SK-N-SH (cell line): Measurements from ENCODE around the gene SOX11. TPM values are rescaled to one million over a fixed set of nuclear protein-coding genes. Genes with fewer than 3 reads are reported as not detected.

Source experiments
- CTCF ChIA-PET: fragments of 300-600, 350-600 bp; formaldehyde crosslinking; extraction: SDS; loops from one replicate; lab custom pipeline; 2021; lab: Yijun Ruan, JAX
- POLR2A ChIA-PET: fragments of 350-600 bp; sonication (Branson Sonifier 250); formaldehyde crosslinking; extraction: SDS; loops from one replicate; lab custom pipeline; 2020; ENCODE audit warnings: antibody characterized with exemption, inconsistent platforms; lab: Yijun Ruan, JAX
- DNase-seq: peaks from one replicate; pipeline ENCODE4 v3.0.0; 2012
- H2AFZ ChIP-seq: fragments of 200-600 bp; sonication (generic); 2 replicates; pipeline ENCODE4 v1.8.1; 2016; ENCODE audit warnings: antibody characterized with exemption, mild to moderate bottlenecking, low read depth
- H3F3A ChIP-seq: fragments of 200-600 bp; sonication (generic); replicated peaks from 2 replicates; pipeline ENCODE3; 2016; ENCODE audit warnings: antibody characterized with exemption, mild to moderate bottlenecking; ENCODE audit not compliant: insufficient read depth
- H3K27ac ChIP-seq, 2 experiments: fragments of 200-500 bp in 1 of 2; fragments of 200-600 bp in 1 of 2; sonication (Bioruptor generic) in 1 of 2; sonication (generic), shearing (Covaris generic) in 1 of 2; 2 replicates each; pipeline versions ENCODE4 v1.5.1 to v1.6.1; 2014 to 2016; ENCODE audit warnings: low read depth in 2 of 2, inconsistent platforms in 1 of 2, low read length in 1 of 2, mild to moderate bottlenecking in 1 of 2, mixed read lengths in 1 of 2
- H3K27me3 ChIP-seq: fragments of 200-600 bp; sonication (generic), shearing (Covaris generic); 2 replicates; pipeline ENCODE4 v1.6.1; 2016; ENCODE audit warnings: mixed run types; ENCODE audit not compliant: insufficient read depth
- H3K36me3 ChIP-seq, 2 experiments: fragments of 200-500 bp in 1 of 2; fragments of 200-600 bp in 1 of 2; sonication (Bioruptor generic) in 1 of 2; sonication (generic) in 1 of 2; replicated peaks in 1 of 2; 2 replicates each; pipeline versions ENCODE3 to v1.5.1; 2014 to 2016; ENCODE audit warnings: low read length in 1 of 2, mild to moderate bottlenecking in 1 of 2; ENCODE audit not compliant: insufficient read depth in 2 of 2, control insufficient read depth in 1 of 2
- H3K4me1 ChIP-seq, 2 experiments: fragments of 200-500 bp in 1 of 2; fragments of 200-600 bp in 1 of 2; sonication (Bioruptor generic) in 1 of 2; sonication (generic), shearing (Covaris generic) in 1 of 2; 2 replicates each; pipeline versions ENCODE4 v1.5.1 to v1.6.1; 2014 to 2016; ENCODE audit warnings: low read depth in 1 of 2, low read length in 1 of 2, mixed run types in 1 of 2; ENCODE audit not compliant: insufficient read depth in 2 of 2, control insufficient read depth in 1 of 2
- H3K4me2 ChIP-seq: fragments of 200-600 bp; sonication (generic), shearing (Covaris generic); 2 replicates; pipeline ENCODE4 v1.6.1; 2017; ENCODE audit warnings: mixed run types
- H3K4me3 ChIP-seq, 2 experiments: fragments of 200-500 bp in 1 of 2; fragments of 200-600 bp in 1 of 2; sonication (Bioruptor generic) in 1 of 2; sonication (generic), shearing (Covaris generic) in 1 of 2; 2 replicates each; pipeline versions ENCODE4 v1.5.1 to v1.8.1; 2014 to 2016; ENCODE audit warnings: low read depth in 2 of 2, inconsistent platforms in 1 of 2, low read length in 1 of 2, mild to moderate bottlenecking in 1 of 2, mixed read lengths in 1 of 2, moderate library complexity in 1 of 2
- H3K79me2 ChIP-seq: fragments of 200-600 bp; sonication (generic); 2 replicates; pipeline ENCODE4 v1.8.1; 2017; ENCODE audit warnings: mild to moderate bottlenecking; ENCODE audit not compliant: insufficient read depth
- H3K9ac ChIP-seq: fragments of 200-600 bp; sonication (generic); 2 replicates; pipeline ENCODE4 v1.6.1; 2017; ENCODE audit warnings: mixed run types
- H3K9me2 ChIP-seq: fragments of 200-600 bp; sonication (generic); 2 replicates; pipeline ENCODE4 v1.6.1; 2017; ENCODE audit warnings: mixed run types
- H3K9me3 ChIP-seq: fragments of 200-600 bp; sonication (generic); 2 replicates; pipeline ENCODE4 v1.6.1; 2017; ENCODE audit warnings: mixed run types, mild to moderate bottlenecking, moderate library complexity
- H4K20me1 ChIP-seq: fragments of 200-600 bp; sonication (generic); 2 replicates; pipeline ENCODE4 v1.6.1; 2017; ENCODE audit warnings: mild to moderate bottlenecking, mixed run types; ENCODE audit not compliant: insufficient read depth
- CHD2 ChIP-seq: fragments of 150-350 bp; IDR thresholded peaks from 2 replicates; pipeline ENCODE4 v1.6.1; 2018; ENCODE audit warnings: low read length; ENCODE audit not compliant: partially characterized antibody
- EP300 ChIP-seq, 2 experiments: IDR thresholded peaks; 2 replicates each; pipeline versions ENCODE4 v1.4.0 to v1.6.1; 2012; ENCODE audit warnings: borderline replicate concordance in 1 of 2, low read depth in 1 of 2, low read length in 1 of 2
- EZH2phosphoT487 ChIP-seq: fragments of 200-600 bp; sonication (generic); IDR thresholded peaks from 2 replicates; pipeline ENCODE4 v1.6.1; 2017; ENCODE audit warnings: low read depth, mixed run types, mild to moderate bottlenecking, antibody characterized with exemption, moderate library complexity, borderline replicate concordance
- FOXM1 ChIP-seq: IDR thresholded peaks from 2 replicates; pipeline ENCODE4 v1.4.0; 2012; ENCODE audit warnings: low read depth, mild to moderate bottlenecking
- GABPA ChIP-seq: IDR thresholded peaks from 2 replicates; pipeline ENCODE4 v1.4.0; 2012; ENCODE audit warnings: low read depth, mild to moderate bottlenecking
- GATA2 ChIP-seq: sonication (generic); formaldehyde crosslinking; IDR thresholded peaks from 2 replicates; pipeline ENCODE4 v1.5.0; 2020; ENCODE audit warnings: mild to moderate bottlenecking, missing genetic modification reagents
- MXI1 ChIP-seq: IDR thresholded peaks from 2 replicates; pipeline ENCODE4 v1.6.1; 2012; ENCODE audit warnings: mild to moderate bottlenecking, low read depth, low read length, improper control_type of control experiment
- NFIC ChIP-seq: IDR thresholded peaks from 2 replicates; pipeline ENCODE4 v1.4.0; 2012; ENCODE audit warnings: borderline replicate concordance
- NRF1 ChIP-seq: IDR thresholded peaks from 2 replicates; pipeline ENCODE4 v1.6.1; 2012; ENCODE audit warnings: low read depth, mild to moderate bottlenecking, low read length
- POLR2AphosphoS5 ChIP-seq: IDR thresholded peaks from 2 replicates; pipeline ENCODE4 v1.6.1; 2012; ENCODE audit warnings: low read depth, low read length
- RAD21 ChIP-seq: IDR thresholded peaks from 2 replicates; pipeline ENCODE4 v1.6.1; 2012; ENCODE audit warnings: mild to moderate bottlenecking, low read length
- RCOR1 ChIP-seq: fragments of 150-350 bp; IDR thresholded peaks from 2 replicates; pipeline ENCODE4 v1.6.1; 2017; ENCODE audit warnings: antibody characterized with exemption, low read length
- RFX5 ChIP-seq: IDR thresholded peaks from 2 replicates; pipeline ENCODE4 v1.6.1; 2012; ENCODE audit warnings: mild to moderate bottlenecking, improper control_type of control experiment, low read length
- RXRA ChIP-seq: IDR thresholded peaks from 2 replicates; pipeline ENCODE4 v1.4.0; 2012; ENCODE audit warnings: low read depth, mild to moderate bottlenecking, borderline replicate concordance
- SMC3 ChIP-seq: IDR thresholded peaks from 2 replicates; pipeline ENCODE4 v1.6.1; 2012; ENCODE audit warnings: low read depth, low read length, improper control_type of control experiment
- TAF1 ChIP-seq: IDR thresholded peaks from 2 replicates; pipeline ENCODE4 v1.6.1; 2012; ENCODE audit warnings: low read depth, mild to moderate bottlenecking, low read length, moderate library complexity, borderline replicate concordance
- USF1 ChIP-seq: IDR thresholded peaks from 2 replicates; pipeline ENCODE4 v1.4.0; 2012; ENCODE audit warnings: low read depth, borderline replicate concordance
- WGBS: methylation state at CpG from one replicate; pipeline ENCODE4 v1.1.6; 2017; ENCODE audit warnings: low lambda C conversion rate; 5-methylcytosine and 5-hydroxymethylcytosine counted together
- polyA plus RNA-seq, 3 experiments: library from polyadenylated mRNA; depleted of rRNA; stranded (reverse); fragments of >200 nt; gene quantifications; 2 replicates each; pipeline ENCODE4 v1.2.3, GENCODE V29; 2012
- TF ChIP-seq, protein P1 (sequence below): IDR thresholded peaks from 2 replicates; pipeline ENCODE4 v1.6.1; 2012; ENCODE audit warnings: mild to moderate bottlenecking, low read depth, low read length, moderate library complexity
- TF ChIP-seq, protein P2 (sequence below): fragments of 150-350 bp; IDR thresholded peaks from 2 replicates; pipeline ENCODE4 v1.6.1; 2017; ENCODE audit warnings: antibody characterized with exemption, low read length, low read depth, borderline replicate concordance
- TF ChIP-seq, protein P3 (sequence below): IDR thresholded peaks from 2 replicates; pipeline ENCODE4 v1.4.0; 2012; ENCODE audit warnings: low read depth
- TF ChIP-seq, protein P4 (sequence below): IDR thresholded peaks from 2 replicates; pipeline ENCODE4 v1.4.0; 2012; ENCODE audit warnings: low read depth, borderline replicate concordance
- TF ChIP-seq, protein P5 (sequence below): fragments of 200-600 bp; sonication (generic); IDR thresholded peaks from 2 replicates; pipeline ENCODE4 v1.6.1; 2017; ENCODE audit warnings: antibody characterized with exemption, mild to moderate bottlenecking, moderate library complexity

Gene SOX11
- polyA plus RNA-seq, 1 of the 3 experiments (the other 2 are of a cell fraction), result 3.4 TPM

- TF ChIP-seq, protein P1, sequence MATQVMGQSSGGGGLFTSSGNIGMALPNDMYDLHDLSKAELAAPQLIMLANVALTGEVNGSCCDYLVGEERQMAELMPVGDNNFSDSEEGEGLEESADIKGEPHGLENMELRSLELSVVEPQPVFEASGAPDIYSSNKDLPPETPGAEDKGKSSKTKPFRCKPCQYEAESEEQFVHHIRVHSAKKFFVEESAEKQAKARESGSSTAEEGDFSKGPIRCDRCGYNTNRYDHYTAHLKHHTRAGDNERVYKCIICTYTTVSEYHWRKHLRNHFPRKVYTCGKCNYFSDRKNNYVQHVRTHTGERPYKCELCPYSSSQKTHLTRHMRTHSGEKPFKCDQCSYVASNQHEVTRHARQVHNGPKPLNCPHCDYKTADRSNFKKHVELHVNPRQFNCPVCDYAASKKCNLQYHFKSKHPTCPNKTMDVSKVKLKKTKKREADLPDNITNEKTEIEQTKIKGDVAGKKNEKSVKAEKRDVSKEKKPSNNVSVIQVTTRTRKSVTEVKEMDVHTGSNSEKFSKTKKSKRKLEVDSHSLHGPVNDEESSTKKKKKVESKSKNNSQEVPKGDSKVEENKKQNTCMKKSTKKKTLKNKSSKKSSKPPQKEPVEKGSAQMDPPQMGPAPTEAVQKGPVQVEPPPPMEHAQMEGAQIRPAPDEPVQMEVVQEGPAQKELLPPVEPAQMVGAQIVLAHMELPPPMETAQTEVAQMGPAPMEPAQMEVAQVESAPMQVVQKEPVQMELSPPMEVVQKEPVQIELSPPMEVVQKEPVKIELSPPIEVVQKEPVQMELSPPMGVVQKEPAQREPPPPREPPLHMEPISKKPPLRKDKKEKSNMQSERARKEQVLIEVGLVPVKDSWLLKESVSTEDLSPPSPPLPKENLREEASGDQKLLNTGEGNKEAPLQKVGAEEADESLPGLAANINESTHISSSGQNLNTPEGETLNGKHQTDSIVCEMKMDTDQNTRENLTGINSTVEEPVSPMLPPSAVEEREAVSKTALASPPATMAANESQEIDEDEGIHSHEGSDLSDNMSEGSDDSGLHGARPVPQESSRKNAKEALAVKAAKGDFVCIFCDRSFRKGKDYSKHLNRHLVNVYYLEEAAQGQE, result no peak
- TF ChIP-seq RCOR1 (no peak), NFIC (no peak), RFX5 (no peak), EP300 (IDR thresholded peaks at IDR 0.05; ENCODE audit: borderline replicate concordance in 1 of 2, low read depth in 1 of 2, low read length in 1 of 2) (no peak), RXRA (no peak), GABPA (no peak), NRF1 (no peak), SMC3 (no peak)
- TF ChIP-seq, protein P2, sequence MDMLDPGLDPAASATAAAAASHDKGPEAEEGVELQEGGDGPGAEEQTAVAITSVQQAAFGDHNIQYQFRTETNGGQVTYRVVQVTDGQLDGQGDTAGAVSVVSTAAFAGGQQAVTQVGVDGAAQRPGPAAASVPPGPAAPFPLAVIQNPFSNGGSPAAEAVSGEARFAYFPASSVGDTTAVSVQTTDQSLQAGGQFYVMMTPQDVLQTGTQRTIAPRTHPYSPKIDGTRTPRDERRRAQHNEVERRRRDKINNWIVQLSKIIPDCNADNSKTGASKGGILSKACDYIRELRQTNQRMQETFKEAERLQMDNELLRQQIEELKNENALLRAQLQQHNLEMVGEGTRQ, result no peak
Measured at GRCh38 chr2:5664278-5664681, 27.9 kb upstream of the SOX11 start (continued).

GRCh38 chr2:5665066-5665465 lies 27.1 kb upstream of the SOX11 start:
- H2AFZ ChIP-seq, result no peak overlapping the region
- H3K9me2 ChIP-seq, result no peaks in the 10 kb centered on the region
- H3F3A ChIP-seq, result no peaks in the 10 kb centered on the region
- no peak for DNase-seq
- H3K9ac ChIP-seq, result no peak overlapping the region
- H3K4me3 ChIP-seq, result no peak overlapping the region
- 33% methylated on average over 1 of the region's 1 CpG for WGBS
- H3K27ac ChIP-seq, result no peak overlapping the region
- H3K4me1 ChIP-seq, result peaks cover 0 to 16% of the 10 kb centered on the region in 2 experiments; a peak in 2 of 4 replicates
- no peaks in the 10 kb centered on the region for H3K9me3 ChIP-seq
- H3K79me2 ChIP-seq, result no peaks in the 10 kb centered on the region
- ChIA-PET POLR2A (no interaction called here), CTCF (no interaction called here)
- no peak overlapping the region for H3K4me2 ChIP-seq
- no peaks in the 10 kb centered on the region for H4K20me1 ChIP-seq
- no peaks in the 10 kb centered on the region for H3K36me3 ChIP-seq
- no peaks in the 10 kb centered on the region; the same call in 1 of the 2 replicates for H3K27me3 ChIP-seq
- TF ChIP-seq, protein P2, result no peak
- no peak for TF ChIP-seq EZH2phosphoT487
- no peak for TF ChIP-seq CHD2
- TF ChIP-seq MXI1, result no peak
- TF ChIP-seq RAD21, result no peak
- TF ChIP-seq POLR2AphosphoS5, result no peak
- no peak for TF ChIP-seq USF1
- TF ChIP-seq, protein P3, sequence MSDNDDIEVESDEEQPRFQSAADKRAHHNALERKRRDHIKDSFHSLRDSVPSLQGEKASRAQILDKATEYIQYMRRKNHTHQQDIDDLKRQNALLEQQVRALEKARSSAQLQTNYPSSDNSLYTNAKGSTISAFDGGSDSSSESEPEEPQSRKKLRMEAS, result no peak
- TF ChIP-seq GATA2, result no peak
- no peak for TF ChIP-seq RCOR1
- no peak for TF ChIP-seq TAF1
- TF ChIP-seq, protein P4, sequence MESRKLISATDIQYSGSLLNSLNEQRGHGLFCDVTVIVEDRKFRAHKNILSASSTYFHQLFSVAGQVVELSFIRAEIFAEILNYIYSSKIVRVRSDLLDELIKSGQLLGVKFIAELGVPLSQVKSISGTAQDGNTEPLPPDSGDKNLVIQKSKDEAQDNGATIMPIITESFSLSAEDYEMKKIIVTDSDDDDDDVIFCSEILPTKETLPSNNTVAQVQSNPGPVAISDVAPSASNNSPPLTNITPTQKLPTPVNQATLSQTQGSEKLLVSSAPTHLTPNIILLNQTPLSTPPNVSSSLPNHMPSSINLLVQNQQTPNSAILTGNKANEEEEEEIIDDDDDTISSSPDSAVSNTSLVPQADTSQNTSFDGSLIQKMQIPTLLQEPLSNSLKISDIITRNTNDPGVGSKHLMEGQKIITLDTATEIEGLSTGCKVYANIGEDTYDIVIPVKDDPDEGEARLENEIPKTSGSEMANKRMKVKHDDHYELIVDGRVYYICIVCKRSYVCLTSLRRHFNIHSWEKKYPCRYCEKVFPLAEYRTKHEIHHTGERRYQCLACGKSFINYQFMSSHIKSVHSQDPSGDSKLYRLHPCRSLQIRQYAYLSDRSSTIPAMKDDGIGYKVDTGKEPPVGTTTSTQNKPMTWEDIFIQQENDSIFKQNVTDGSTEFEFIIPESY, result no peak
- TF ChIP-seq RXRA, result no peak
- TF ChIP-seq RFX5, result no peak
- TF ChIP-seq, protein P5, sequence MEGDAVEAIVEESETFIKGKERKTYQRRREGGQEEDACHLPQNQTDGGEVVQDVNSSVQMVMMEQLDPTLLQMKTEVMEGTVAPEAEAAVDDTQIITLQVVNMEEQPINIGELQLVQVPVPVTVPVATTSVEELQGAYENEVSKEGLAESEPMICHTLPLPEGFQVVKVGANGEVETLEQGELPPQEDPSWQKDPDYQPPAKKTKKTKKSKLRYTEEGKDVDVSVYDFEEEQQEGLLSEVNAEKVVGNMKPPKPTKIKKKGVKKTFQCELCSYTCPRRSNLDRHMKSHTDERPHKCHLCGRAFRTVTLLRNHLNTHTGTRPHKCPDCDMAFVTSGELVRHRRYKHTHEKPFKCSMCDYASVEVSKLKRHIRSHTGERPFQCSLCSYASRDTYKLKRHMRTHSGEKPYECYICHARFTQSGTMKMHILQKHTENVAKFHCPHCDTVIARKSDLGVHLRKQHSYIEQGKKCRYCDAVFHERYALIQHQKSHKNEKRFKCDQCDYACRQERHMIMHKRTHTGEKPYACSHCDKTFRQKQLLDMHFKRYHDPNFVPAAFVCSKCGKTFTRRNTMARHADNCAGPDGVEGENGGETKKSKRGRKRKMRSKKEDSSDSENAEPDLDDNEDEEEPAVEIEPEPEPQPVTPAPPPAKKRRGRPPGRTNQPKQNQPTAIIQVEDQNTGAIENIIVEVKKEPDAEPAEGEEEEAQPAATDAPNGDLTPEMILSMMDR, result no peak
- TF ChIP-seq FOXM1, result no peak
